NCI-H82 (cell line): ENCODE results near the gene PDAP1.
A peak's percentile ranks its signal among the peaks of the same experiment; 100 is the strongest.
"Not testable (repeated sequence)": the region's sequence is repeated elsewhere in the genome, so short reads cannot be mapped to it uniquely, and the experiment has no call there.

Experiments
- DNase-seq: peaks from one replicate; lab custom pipeline; 2025; lab: John Stamatoyannopoulos, UW

Gene PDAP1

GRCh38 chr7:99408379-99409191 lies at the start of gene PDAP1, which contains the start of gene BUD31:
TSS of gene PDAP1 (minus strand) at chr7:99408597. CDS start at chr7:99408548, 49 bp downstream.
TSS of gene BUD31 (plus strand) at chr7:99408969. CDS start at chr7:99411093, 2,124 bp downstream.
- peak; percentile 95 for DNase-seq

GRCh38 chr7:99457650-99458493 lies 49.5 kb upstream of the PDAP1 start:
- no peak for DNase-seq

- DNase-seq, result no peak
Observed at GRCh38 chr7:99457050-99457649, 48.8 kb upstream of the PDAP1 start.

GRCh38 chr7:99456288-99456687 lies 47.9 kb upstream of the PDAP1 start:
- no peak for DNase-seq

GRCh38 chr7:99455874-99456273 lies 47.5 kb upstream of the PDAP1 start:
- no peak for DNase-seq

GRCh38 chr7:99453105-99453504 lies 44.7 kb upstream of the PDAP1 start:
- DNase-seq, result no peak

GRCh38 chr7:99452541-99452940 lies 44.1 kb upstream of the PDAP1 start:
- DNase-seq, result no peak

- no peak for DNase-seq
Observed at GRCh38 chr7:99451936-99452335, 43.5 kb upstream of the PDAP1 start.

GRCh38 chr7:99449326-99449725 lies 40.9 kb upstream of the PDAP1 start:
- no peak for DNase-seq

GRCh38 chr7:99448855-99449254 lies 40.5 kb upstream of the PDAP1 start:
- DNase-seq, result no peak

- DNase-seq, result peak; percentile 40
Observed at GRCh38 chr7:99447943-99448342, 39.5 kb upstream of the PDAP1 start.

- DNase-seq, result no peak
Observed at GRCh38 chr7:99446096-99446495, 37.7 kb upstream of the PDAP1 start.

- no peak for DNase-seq
Observed at GRCh38 chr7:99440195-99440594, 31.8 kb upstream of the PDAP1 start.

- peak; percentile 95 for DNase-seq
Observed at GRCh38 chr7:99438573-99439480, 30.4 kb upstream of the PDAP1 start, which contains the start of the genes CPSF4 and PTCD1. TSS of gene CPSF4 (plus strand) at chr7:99438943. CDS start at chr7:99439083, 140 bp downstream. TSS of gene PTCD1 (minus strand) at chr7:99438798. CDS start at chr7:99435242, 3,556 bp downstream.

GRCh38 chr7:99437946-99438572 lies 29.7 kb upstream of the PDAP1 start:
- no peak for DNase-seq

GRCh38 chr7:99433158-99433557 lies 24.8 kb upstream of the PDAP1 start:
- DNase-seq, result no peak

GRCh38 chr7:99431756-99432540 lies 23.6 kb upstream of the PDAP1 start:
- not testable (repeated sequence) for DNase-seq

GRCh38 chr7:99429756-99430155 lies 21.4 kb upstream of the PDAP1 start:
- no peak for DNase-seq

GRCh38 chr7:99428972-99429566 lies 20.7 kb upstream of the PDAP1 start:
- no peak for DNase-seq
